Tibial artery (tissue), 4 donors: Measurements from ENCODE around the gene PTPRG.

ENCODE experiments used
- DNase-seq, 2 donors: peaks; one replicate each; pipeline ENCODE4 v3.0.0-alpha.2; 2019
- H3K27ac ChIP-seq, 2 donors: fragments of 200-600 bp; sonication (generic) in 1 of 2; 1 replicate in 1 of 2; 2 replicates in 1 of 2; pipeline ENCODE4 v1.5.1; 2018 to 2019; ENCODE audit warnings: mild to moderate bottlenecking in 1 of 2
- H3K27me3 ChIP-seq, 2 donors: fragments of 200-600 bp; sonication (generic) in 1 of 2; one replicate each; pipeline versions ENCODE4 v1.5.1 to v1.6.0; 2016 to 2019
- H3K36me3 ChIP-seq, 3 donors: fragments of 200-600 bp; sonication (generic) in 2 of 3; one replicate each; pipeline ENCODE4 v1.5.1; 2016 to 2019; ENCODE audit warnings: mild to moderate bottlenecking in 2 of 3
- H3K4me1 ChIP-seq, 4 donors: fragments of 200-600 bp; sonication (generic) in 2 of 4; 1 replicate in 3 of 4; 2 replicates in 1 of 4; pipeline ENCODE4 v1.5.1; 2016 to 2019
- H3K4me3 ChIP-seq, 2 donors: fragments of 200-600 bp; sonication (generic) in 1 of 2; 1 replicate in 1 of 2; 2 replicates in 1 of 2; pipeline ENCODE4 v1.5.1; 2018 to 2019; ENCODE audit warnings: mild to moderate bottlenecking in 2 of 2
- H3K9me3 ChIP-seq, 3 donors: fragments of 200-600 bp; sonication (generic) in 1 of 3; one replicate each; pipeline ENCODE4 v1.5.1; 2016 to 2019
- intact Hi-C: fragments of 100-400 bp; cut with DNase I; formaldehyde crosslinking; loops from one replicate; pipeline ENCODE4 v1.15.0; 2023; ENCODE audit warnings: low total_unique reads
- TF ChIP-seq, protein P1 (sequence below), 2 experiments: fragments of 200-600 bp in 1 of 2; fragments of 450-650 bp in 1 of 2; IDR thresholded peaks; one replicate each; pipeline ENCODE4 v1.5.1; 2017 to 2019; ENCODE audit warnings: antibody characterized with exemption in 2 of 2, mild to moderate bottlenecking in 1 of 2, moderate library complexity in 1 of 2

Gene PTPRG

DNA sequence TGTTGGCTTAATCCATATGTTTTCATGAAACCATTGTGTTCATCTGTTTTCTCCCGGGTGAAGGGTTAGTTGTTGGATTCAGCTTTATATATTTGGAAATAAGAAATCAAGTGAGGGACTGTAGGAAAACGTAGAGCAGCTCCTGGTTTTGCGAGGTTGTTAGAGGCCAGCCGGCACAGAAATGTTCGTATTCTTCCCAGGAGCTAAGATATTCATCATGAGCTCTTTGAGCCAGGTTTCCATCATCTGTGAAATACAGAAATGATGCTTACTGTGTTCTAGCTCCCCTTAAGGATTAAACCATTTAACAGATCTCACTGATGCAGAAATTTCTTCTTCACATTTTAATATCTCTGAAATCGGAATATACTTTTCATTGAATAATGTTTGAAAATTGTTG lies 235.5 kb downstream of the PTPRG start:
- Histone ChIP-seq H3K27me3 (no peaks in the 10 kb centered on the region), H3K9me3 (no peaks in the 10 kb centered on the region), H3K4me1 (peaks cover 0 to 79% (median 20%) of the 10 kb centered on the region in 4 donors), H3K27ac (no peak overlapping the region), H3K36me3 (no peaks in the 10 kb centered on the region), H3K4me3 (no peak overlapping the region)
- TF ChIP-seq, protein P1, sequence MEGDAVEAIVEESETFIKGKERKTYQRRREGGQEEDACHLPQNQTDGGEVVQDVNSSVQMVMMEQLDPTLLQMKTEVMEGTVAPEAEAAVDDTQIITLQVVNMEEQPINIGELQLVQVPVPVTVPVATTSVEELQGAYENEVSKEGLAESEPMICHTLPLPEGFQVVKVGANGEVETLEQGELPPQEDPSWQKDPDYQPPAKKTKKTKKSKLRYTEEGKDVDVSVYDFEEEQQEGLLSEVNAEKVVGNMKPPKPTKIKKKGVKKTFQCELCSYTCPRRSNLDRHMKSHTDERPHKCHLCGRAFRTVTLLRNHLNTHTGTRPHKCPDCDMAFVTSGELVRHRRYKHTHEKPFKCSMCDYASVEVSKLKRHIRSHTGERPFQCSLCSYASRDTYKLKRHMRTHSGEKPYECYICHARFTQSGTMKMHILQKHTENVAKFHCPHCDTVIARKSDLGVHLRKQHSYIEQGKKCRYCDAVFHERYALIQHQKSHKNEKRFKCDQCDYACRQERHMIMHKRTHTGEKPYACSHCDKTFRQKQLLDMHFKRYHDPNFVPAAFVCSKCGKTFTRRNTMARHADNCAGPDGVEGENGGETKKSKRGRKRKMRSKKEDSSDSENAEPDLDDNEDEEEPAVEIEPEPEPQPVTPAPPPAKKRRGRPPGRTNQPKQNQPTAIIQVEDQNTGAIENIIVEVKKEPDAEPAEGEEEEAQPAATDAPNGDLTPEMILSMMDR (IDR thresholded peaks at IDR 0.05), result no peak
- intact Hi-C loops, result no loop called here
- DNase-seq, result no peak

DNA sequence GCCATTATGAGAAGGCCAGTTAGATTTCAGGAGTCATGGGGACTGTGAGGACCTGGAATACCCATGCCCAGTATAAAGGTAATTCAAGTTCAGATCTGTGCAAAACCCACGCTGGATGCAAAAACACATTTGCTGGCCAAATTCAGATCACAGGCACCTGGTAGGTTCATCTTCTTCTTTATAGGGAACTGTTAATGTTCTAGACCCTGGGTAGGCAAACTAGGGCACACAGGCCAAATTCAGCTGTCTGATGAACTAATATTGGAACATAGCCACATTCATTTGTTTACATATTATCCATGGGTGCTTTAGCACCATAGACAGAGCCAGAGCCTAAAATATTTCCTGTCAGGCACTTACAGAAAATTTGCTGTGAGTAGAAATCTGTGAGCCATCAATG lies 241.4 kb downstream of the PTPRG start:
- no peaks in the 10 kb centered on the region for H3K9me3 ChIP-seq
- H3K27me3 ChIP-seq, result no peaks in the 10 kb centered on the region
- no peak overlapping the region for H3K27ac ChIP-seq
- peaks cover 0 to 91% (median 38%) of the 10 kb centered on the region in 4 donors for H3K4me1 ChIP-seq
- H3K36me3 ChIP-seq, result no peaks in the 10 kb centered on the region
- intact Hi-C loops, result no loop called here
- TF ChIP-seq, protein P1 (IDR thresholded peaks at IDR 0.05), result no peak
- DNase-seq, result no peak
- H3K4me3 ChIP-seq, result no peak overlapping the region

DNA sequence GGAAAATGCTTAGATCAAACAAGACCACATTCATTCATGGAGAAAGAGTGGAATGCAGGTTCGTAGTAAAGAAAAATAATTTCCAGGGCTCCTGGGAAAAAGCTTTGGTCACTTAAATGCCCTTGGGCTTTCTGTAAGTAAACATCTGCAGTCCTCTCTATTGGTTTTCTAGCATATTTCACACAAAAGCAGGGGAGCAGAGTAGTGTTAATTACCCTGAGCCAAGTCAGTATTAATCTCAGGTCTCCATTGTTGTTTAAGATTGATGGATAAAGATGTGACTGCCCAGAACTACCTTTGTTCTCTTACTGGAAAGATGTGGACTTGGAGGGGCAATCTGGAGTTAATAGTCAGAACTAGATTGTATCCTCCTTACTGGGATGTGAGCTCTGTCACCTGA lies 242.6 kb downstream of the PTPRG start:
- Histone ChIP-seq H3K4me1 (peaks cover 0 to 97% (median 49%) of the 10 kb centered on the region in 4 donors), H3K27me3 (no peaks in the 10 kb centered on the region), H3K4me3 (no peak overlapping the region), H3K9me3 (no peaks in the 10 kb centered on the region), H3K27ac (no peak overlapping the region), H3K36me3 (no peaks in the 10 kb centered on the region)
- DNase-seq, result no peak
- TF ChIP-seq, protein P1 (IDR thresholded peaks at IDR 0.05), result no peak
- intact Hi-C loops, result no loop called here

DNA sequence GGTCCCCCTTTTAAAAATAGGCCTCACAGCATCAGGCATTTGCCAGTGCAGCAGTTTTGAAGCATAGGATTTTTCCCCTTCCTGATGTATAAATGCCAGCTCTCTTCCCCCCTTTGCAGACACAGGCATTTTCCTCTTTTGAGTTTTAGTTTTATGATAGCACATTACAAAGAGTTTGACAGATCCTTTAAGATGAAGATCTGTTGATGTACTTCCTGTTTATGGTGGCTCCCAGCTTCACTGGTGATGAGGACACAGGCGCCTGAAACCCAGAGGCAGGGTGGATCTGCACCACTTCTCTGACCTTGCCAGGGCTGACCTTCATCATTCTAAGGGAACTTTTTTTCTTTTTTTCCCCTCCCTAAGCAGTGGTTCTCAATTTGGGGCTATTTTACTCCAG lies 243.4 kb downstream of the PTPRG start:
- Histone ChIP-seq H3K27ac (peak overlapping the region; percentile 56 to 69), H3K9me3 (no peaks in the 10 kb centered on the region), H3K27me3 (no peaks in the 10 kb centered on the region), H3K4me1 (peaks cover 0 to 98% (median 57%) of the 10 kb centered on the region in 4 donors), H3K36me3 (no peaks in the 10 kb centered on the region), H3K4me3 (no peak overlapping the region)
- TF ChIP-seq, protein P1 (IDR thresholded peaks at IDR 0.05), result no peak
- DNase-seq, result no peak
- intact Hi-C loops, result no loop called here

DNA sequence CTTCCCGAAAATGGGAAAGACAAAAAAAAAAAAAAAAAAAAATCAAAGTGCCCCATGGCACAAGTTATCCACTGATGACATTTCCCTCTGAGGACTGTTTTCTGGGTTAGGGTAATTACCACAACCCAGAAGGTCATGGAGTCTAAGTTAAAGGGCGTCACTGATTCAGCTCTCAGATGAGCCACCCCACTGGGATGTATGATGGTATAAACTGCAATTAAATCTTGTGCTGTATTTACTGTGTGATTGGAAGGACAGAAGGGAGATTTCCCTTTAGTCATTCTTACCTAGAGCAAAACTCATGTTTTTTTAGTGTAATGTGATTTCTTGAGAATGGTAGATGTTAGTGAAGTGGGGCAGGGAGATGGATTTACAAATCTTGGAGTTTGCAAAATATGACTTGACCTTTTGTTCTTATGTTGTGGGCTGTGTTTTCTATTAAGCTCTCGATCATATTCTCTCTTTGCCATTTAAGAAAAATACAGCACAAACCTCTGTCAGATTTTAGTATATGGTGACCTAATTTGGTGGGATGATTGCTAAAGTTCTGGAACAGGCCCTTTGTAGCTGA lies 244.2 kb downstream of the PTPRG start:
- peak overlapping the region; percentile 56 to 69 for H3K27ac ChIP-seq
- no peaks in the 10 kb centered on the region for H3K27me3 ChIP-seq
- H3K4me3 ChIP-seq, result no peak overlapping the region
- TF ChIP-seq, protein P1 (IDR thresholded peaks at IDR 0.05), result no peak
- H3K4me1 ChIP-seq, result peaks cover 0 to 98% (median 65%) of the 10 kb centered on the region in 4 donors
- H3K9me3 ChIP-seq, result no peaks in the 10 kb centered on the region
- no peaks in the 10 kb centered on the region for H3K36me3 ChIP-seq
- DNase-seq, result no peak
- intact Hi-C loops, result no loop called here

DNA sequence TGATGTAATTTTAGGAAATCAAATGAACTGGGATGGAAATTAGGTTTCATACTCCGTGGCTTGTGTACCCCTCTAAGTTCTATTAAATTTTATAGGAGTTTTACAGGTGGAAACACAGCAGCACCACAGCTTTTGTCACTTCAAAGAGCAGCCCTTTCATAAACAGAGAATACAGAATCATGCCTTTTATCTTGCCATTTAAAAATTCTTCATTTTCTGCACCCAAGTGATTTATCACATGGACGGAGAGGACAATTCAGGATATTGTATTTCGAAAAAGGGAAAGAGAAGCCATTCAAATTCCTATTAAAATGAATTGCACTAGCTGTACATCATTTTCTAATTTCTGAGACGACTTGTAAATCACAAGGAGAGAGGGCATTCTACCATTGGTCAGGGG lies 245.4 kb downstream of the PTPRG start:
- intact Hi-C loops, result no loop called here
- TF ChIP-seq, protein P1 (IDR thresholded peaks at IDR 0.05), result no peak
- DNase-seq, result no peak
- H3K4me1 ChIP-seq, result peaks cover 0 to 100% (median 75%) of the 10 kb centered on the region in 4 donors
- H3K36me3 ChIP-seq, result no peaks in the 10 kb centered on the region
- H3K9me3 ChIP-seq, result no peaks in the 10 kb centered on the region
- no peak overlapping the region for H3K4me3 ChIP-seq
- no peaks in the 10 kb centered on the region for H3K27me3 ChIP-seq
- H3K27ac ChIP-seq, result peak overlapping the region; percentile 56 to 69
